ENCODE data around the gene PAQR5. TPM values are rescaled to one million over a fixed set of nuclear protein-coding genes. Genes with fewer than 3 reads are reported as not detected.

PAQR5 gene
- total RNA-seq, 1 experiment from 2014 or later = 9.4 TPM

DNA sequence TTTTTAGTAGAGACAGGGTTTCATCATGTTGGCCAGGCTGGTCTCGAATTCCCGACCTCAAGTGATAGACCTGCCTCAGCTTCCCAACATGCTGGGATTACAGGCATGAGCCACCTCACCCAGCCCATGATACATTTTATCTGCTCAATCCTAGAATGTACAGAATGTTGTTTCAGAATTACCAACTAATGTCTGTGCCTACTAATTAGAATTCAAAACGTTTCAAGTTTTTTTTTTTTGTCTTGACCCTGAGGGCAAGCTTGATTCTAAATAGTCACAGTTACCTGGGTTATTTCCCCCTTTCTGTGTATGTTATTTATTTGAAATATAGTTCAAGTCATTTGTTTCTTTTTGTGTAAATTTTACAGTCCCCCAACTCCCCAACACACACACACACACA lies 110.1 kb downstream of the PAQR5 start (continued):
- TF ChIP-seq KAT7 (CRISPR knock-in tag; IDR thresholded peaks at IDR 0.05; ENCODE audit: borderline replicate concordance) (no peak), CREB1 (CRISPR knock-in tag; IDR thresholded peaks at IDR 0.05) (no peak), ZNF121 (CRISPR knock-in tag; IDR thresholded peaks at IDR 0.05) (no peak)

DNA sequence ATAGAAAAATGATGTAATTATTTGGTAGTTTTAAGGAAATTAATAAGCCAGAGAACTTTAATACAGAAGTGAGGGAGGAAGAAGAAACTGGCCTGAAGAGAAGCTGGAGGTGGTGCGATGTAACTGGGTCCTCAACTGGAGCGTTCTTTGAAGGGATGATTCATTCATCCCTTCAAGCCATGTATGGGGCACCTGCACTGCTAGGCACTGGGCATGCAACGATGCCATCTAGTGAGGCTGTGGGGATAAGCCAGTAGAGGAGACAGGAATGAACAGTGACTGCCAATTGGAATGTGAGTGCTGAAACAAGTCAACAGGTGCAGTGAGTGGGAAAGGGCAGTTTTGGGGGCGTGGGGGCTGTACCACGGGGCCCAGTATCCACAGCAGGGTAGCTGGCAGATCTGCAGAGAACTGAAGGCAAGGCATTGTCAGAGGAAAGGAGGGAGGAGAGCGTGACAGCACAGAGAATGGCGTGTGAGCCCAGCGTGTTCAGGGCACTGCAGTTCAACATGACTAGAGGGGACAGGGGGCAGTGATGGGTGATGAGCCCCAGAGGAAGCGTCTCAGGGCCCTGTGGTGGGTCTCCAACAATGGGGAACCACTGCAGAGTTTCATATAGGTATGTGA lies 111.6 kb downstream of the PAQR5 start:
- ChIA-PET CTCF (interaction anchor here (1.0 to 1.1 kb wide), 2 partner anchors 16 to 379 kb away, joined by 3 to 7 read pairs; no protein-coding TSS in a partner anchor), POLR2A (no interaction called here)
- DNase-seq (ENCODE audit: low spot score) (peak; percentile 39), ATAC-seq (peak; percentile 41)
- H3K27ac Mint-ChIP-seq = no peak overlapping the region
- H3K9me3 Mint-ChIP-seq = no peaks in the 10 kb centered on the region
- no peak overlapping the region for H3K4me3 Mint-ChIP-seq
- no peaks in the 10 kb centered on the region; the same call in 1 of the 2 replicates for H3K27me3 Mint-ChIP-seq (ENCODE audit: low read depth)
- no peaks in the 10 kb centered on the region for H3K36me3 Mint-ChIP-seq
- TF ChIP-seq GABPB1 (CRISPR knock-in tag; IDR thresholded peaks at IDR 0.05) (no peak), MYBL2 (CRISPR knock-in tag; IDR thresholded peaks at IDR 0.05) (no peak), NR1H2 (CRISPR knock-in tag; IDR thresholded peaks at IDR 0.05) (no peak), ETV6 (CRISPR knock-in tag; IDR thresholded peaks at IDR 0.05) (no peak), ZNF317 (CRISPR knock-in tag; IDR thresholded peaks at IDR 0.05; ENCODE audit: borderline replicate concordance, low read depth) (no peak)
- TF ChIP-seq, protein P1, sequence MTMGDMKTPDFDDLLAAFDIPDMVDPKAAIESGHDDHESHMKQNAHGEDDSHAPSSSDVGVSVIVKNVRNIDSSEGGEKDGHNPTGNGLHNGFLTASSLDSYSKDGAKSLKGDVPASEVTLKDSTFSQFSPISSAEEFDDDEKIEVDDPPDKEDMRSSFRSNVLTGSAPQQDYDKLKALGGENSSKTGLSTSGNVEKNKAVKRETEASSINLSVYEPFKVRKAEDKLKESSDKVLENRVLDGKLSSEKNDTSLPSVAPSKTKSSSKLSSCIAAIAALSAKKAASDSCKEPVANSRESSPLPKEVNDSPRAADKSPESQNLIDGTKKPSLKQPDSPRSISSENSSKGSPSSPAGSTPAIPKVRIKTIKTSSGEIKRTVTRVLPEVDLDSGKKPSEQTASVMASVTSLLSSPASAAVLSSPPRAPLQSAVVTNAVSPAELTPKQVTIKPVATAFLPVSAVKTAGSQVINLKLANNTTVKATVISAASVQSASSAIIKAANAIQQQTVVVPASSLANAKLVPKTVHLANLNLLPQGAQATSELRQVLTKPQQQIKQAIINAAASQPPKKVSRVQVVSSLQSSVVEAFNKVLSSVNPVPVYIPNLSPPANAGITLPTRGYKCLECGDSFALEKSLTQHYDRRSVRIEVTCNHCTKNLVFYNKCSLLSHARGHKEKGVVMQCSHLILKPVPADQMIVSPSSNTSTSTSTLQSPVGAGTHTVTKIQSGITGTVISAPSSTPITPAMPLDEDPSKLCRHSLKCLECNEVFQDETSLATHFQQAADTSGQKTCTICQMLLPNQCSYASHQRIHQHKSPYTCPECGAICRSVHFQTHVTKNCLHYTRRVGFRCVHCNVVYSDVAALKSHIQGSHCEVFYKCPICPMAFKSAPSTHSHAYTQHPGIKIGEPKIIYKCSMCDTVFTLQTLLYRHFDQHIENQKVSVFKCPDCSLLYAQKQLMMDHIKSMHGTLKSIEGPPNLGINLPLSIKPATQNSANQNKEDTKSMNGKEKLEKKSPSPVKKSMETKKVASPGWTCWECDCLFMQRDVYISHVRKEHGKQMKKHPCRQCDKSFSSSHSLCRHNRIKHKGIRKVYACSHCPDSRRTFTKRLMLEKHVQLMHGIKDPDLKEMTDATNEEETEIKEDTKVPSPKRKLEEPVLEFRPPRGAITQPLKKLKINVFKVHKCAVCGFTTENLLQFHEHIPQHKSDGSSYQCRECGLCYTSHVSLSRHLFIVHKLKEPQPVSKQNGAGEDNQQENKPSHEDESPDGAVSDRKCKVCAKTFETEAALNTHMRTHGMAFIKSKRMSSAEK (CRISPR knock-in tag; IDR thresholded peaks at IDR 0.05; ENCODE audit: borderline replicate concordance) = no peak
- peaks cover 7% of the 10 kb centered on the region for H3K4me1 Mint-ChIP-seq

DNA sequence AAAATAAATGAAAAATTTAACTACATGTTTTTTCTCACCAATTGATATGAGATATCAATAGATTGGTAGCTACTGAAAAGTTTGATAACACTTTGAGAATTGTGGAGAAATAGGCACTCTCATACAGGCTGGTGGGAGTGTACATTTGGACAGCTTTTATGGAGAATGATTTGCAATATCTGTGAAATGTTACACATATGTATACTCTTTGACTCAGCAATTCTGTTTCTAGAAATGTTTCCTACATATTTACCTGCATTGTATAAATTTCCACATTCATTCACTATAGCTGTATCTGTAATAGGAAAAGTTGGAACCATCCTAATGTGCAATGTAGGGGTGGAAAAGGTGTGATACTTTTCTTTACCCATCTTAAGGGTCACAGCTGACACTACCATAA lies 113.6 kb downstream of the PAQR5 start:
- Mint-ChIP-seq H3K27me3 (ENCODE audit: low read depth) (no peaks in the 10 kb centered on the region; the same call in 1 of the 2 replicates), H3K4me1 (peaks cover 17% of the 10 kb centered on the region), H3K36me3 (peaks cover 1% of the 10 kb centered on the region; the same call in 1 of the 2 replicates), H3K9me3 (no peaks in the 10 kb centered on the region), H3K27ac (no peak overlapping the region), H3K4me3 (no peak overlapping the region)
- ChIA-PET POLR2A (no interaction called here), CTCF (interaction anchor here (1.1 to 1.9 kb wide), 4 partner anchors 18 to 381 kb away, joined by 3 to 5 read pairs (median 4); no protein-coding TSS in a partner anchor)
- ATAC-seq (no peak), DNase-seq (ENCODE audit: low spot score) (no peak)
- TF ChIP-seq GTF2I (CRISPR knock-in tag; conservative IDR thresholded peaks at IDR 0.05) (no peak), ZNF263 (CRISPR knock-in tag; IDR thresholded peaks at IDR 0.05; ENCODE audit: low read depth) (no peak), ZNF317 (CRISPR knock-in tag; IDR thresholded peaks at IDR 0.05; ENCODE audit: borderline replicate concordance, low read depth) (no peak)
- TF ChIP-seq, protein P2, sequence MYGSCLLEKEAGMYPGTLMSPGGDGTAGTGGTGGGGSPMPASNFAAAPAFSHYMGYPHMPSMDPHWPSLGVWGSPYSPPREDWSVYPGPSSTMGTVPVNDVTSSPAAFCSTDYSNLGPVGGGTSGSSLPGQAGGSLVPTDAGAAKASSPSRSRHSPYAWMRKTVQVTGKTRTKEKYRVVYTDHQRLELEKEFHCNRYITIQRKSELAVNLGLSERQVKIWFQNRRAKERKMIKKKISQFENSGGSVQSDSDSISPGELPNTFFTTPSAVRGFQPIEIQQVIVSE (CRISPR knock-in tag; IDR thresholded peaks at IDR 0.05; ENCODE audit: borderline replicate concordance) = no peak
- TF ChIP-seq, protein P3, sequence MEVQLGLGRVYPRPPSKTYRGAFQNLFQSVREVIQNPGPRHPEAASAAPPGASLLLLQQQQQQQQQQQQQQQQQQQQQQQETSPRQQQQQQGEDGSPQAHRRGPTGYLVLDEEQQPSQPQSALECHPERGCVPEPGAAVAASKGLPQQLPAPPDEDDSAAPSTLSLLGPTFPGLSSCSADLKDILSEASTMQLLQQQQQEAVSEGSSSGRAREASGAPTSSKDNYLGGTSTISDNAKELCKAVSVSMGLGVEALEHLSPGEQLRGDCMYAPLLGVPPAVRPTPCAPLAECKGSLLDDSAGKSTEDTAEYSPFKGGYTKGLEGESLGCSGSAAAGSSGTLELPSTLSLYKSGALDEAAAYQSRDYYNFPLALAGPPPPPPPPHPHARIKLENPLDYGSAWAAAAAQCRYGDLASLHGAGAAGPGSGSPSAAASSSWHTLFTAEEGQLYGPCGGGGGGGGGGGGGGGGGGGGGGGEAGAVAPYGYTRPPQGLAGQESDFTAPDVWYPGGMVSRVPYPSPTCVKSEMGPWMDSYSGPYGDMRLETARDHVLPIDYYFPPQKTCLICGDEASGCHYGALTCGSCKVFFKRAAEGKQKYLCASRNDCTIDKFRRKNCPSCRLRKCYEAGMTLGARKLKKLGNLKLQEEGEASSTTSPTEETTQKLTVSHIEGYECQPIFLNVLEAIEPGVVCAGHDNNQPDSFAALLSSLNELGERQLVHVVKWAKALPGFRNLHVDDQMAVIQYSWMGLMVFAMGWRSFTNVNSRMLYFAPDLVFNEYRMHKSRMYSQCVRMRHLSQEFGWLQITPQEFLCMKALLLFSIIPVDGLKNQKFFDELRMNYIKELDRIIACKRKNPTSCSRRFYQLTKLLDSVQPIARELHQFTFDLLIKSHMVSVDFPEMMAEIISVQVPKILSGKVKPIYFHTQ (CRISPR knock-in tag; IDR thresholded peaks at IDR 0.05) = no peak
- TF ChIP-seq, protein P4, sequence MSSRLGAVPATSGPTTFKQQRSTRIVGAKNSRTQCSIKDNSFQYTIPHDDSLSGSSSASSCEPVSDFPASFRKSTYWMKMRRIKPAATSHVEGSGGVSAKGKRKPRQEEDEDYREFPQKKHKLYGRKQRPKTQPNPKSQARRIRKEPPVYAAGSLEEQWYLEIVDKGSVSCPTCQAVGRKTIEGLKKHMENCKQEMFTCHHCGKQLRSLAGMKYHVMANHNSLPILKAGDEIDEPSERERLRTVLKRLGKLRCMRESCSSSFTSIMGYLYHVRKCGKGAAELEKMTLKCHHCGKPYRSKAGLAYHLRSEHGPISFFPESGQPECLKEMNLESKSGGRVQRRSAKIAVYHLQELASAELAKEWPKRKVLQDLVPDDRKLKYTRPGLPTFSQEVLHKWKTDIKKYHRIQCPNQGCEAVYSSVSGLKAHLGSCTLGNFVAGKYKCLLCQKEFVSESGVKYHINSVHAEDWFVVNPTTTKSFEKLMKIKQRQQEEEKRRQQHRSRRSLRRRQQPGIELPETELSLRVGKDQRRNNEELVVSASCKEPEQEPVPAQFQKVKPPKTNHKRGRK (CRISPR knock-in tag; IDR thresholded peaks at IDR 0.05; ENCODE audit: borderline replicate concordance) = no peak
- TF ChIP-seq, protein P5, sequence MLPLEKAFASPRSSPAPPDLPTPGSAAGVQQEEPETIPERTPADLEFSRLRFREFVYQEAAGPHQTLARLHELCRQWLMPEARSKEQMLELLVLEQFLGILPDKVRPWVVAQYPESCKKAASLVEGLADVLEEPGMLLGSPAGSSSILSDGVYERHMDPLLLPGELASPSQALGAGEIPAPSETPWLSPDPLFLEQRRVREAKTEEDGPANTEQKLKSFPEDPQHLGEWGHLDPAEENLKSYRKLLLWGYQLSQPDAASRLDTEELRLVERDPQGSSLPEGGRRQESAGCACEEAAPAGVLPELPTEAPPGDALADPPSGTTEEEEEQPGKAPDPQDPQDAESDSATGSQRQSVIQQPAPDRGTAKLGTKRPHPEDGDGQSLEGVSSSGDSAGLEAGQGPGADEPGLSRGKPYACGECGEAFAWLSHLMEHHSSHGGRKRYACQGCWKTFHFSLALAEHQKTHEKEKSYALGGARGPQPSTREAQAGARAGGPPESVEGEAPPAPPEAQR (CRISPR knock-in tag; IDR thresholded peaks at IDR 0.05) = no peak

Measured in WTC11 (cell line).